H1 (cell line): ENCODE data around the gene RGS17. TPM values are rescaled to one million over a fixed set of nuclear protein-coding genes. Genes with fewer than 3 reads are reported as not detected.

ENCODE experiments used
- CTCF ChIA-PET: fragments of 300-600 bp; sonication (Branson Sonifier 250); formaldehyde crosslinking; loops from one replicate; lab custom pipeline; 2021; ENCODE audit not compliant: partially characterized antibody; lab: Charles Lee
- POLR2A ChIA-PET: fragments of 300-600 bp; sonication (Branson Sonifier 250); formaldehyde crosslinking; loops from one replicate; lab custom pipeline; 2021; ENCODE audit warnings: inconsistent platforms; ENCODE audit not compliant: partially characterized antibody; lab: Charles Lee
- DNase-seq, 2 experiments: peaks; one replicate each; pipeline versions ENCODE4 v3.0.0 to v3.0.0-alpha.2; 2010 to 2022; ENCODE audit warnings: low spot score in 2 of 2, low read depth in 1 of 2, mixed read lengths in 1 of 2
- FAIRE-seq: peaks from 2 replicates; lab custom pipeline; 2011; peaks lifted over from hg19 to GRCh38; lab: Jason Lieb, UNC
- H2AFZ ChIP-seq: 2 replicates; pipeline ENCODE4 v1.8.1; 2012; ENCODE audit warnings: low read length, inconsistent platforms
- H2AK5ac ChIP-seq: 2 replicates; pipeline ENCODE4 v1.6.1; 2013; ENCODE audit warnings: low read depth, low read length
- H2BK120ac ChIP-seq: replicated peaks from 2 replicates; pipeline ENCODE3; 2013; ENCODE audit warnings: low read depth, low read length, inconsistent platforms
- H2BK12ac ChIP-seq: 2 replicates; pipeline ENCODE4 v1.6.1; 2013; ENCODE audit warnings: low read depth, low read length
- H2BK15ac ChIP-seq: 2 replicates; pipeline ENCODE4 v1.6.1; 2013; ENCODE audit warnings: low read length
- H2BK20ac ChIP-seq: 2 replicates; pipeline ENCODE4 v1.6.1; 2013; ENCODE audit warnings: low read length
- H2BK5ac ChIP-seq: 2 replicates; pipeline ENCODE4 v1.6.1; 2013; ENCODE audit warnings: low read depth, low read length
- H3K14ac ChIP-seq: 2 replicates; pipeline ENCODE4 v1.6.1; 2013; ENCODE audit warnings: inconsistent platforms; ENCODE audit not compliant: insufficient read length
- H3K18ac ChIP-seq: 2 replicates; pipeline ENCODE4 v1.6.1; 2013; ENCODE audit warnings: low read length; ENCODE audit errors: extremely low read depth
- H3K23ac ChIP-seq: 2 replicates; pipeline ENCODE4 v1.6.1; 2013; ENCODE audit warnings: inconsistent platforms; ENCODE audit not compliant: insufficient read length
- H3K23me2 ChIP-seq: 2 replicates; pipeline ENCODE4 v1.6.1; 2013; ENCODE audit warnings: low read depth, low read length
- H3K27ac ChIP-seq: 2 replicates; pipeline ENCODE4 v1.6.1; 2011; ENCODE audit warnings: low read depth, low read length, inconsistent platforms
- H3K27me3 ChIP-seq, 4 experiments: replicated peaks in 1 of 4; 1 replicate in 1 of 4; 2 replicates in 3 of 4; pipeline versions ENCODE4 v1.6.1 to v1.8.1; 2011 to 2013; ENCODE audit warnings: low read length in 3 of 4, mild to moderate bottlenecking in 3 of 4, inconsistent platforms in 2 of 4, mixed read lengths in 2 of 4, moderate library complexity in 1 of 4; ENCODE audit not compliant: control insufficient read depth in 3 of 4, insufficient read depth in 3 of 4; ENCODE audit errors: extremely low read depth in 1 of 4
- H3K36me3 ChIP-seq, 4 experiments: 2 replicates each; pipeline versions ENCODE4 v1.6.1 to v1.8.1; 2011 to 2013; ENCODE audit warnings: mild to moderate bottlenecking in 4 of 4, low read length in 3 of 4, moderate library complexity in 2 of 4, control low read depth in 1 of 4, inconsistent platforms in 1 of 4; ENCODE audit not compliant: insufficient read depth in 4 of 4, control insufficient read depth in 2 of 4
- H3K4ac ChIP-seq: replicated peaks from 2 replicates; pipeline ENCODE3; 2013; ENCODE audit warnings: low read length, low read depth, mixed read lengths, inconsistent platforms; ENCODE audit not compliant: insufficient read length
- H3K4me1 ChIP-seq, 4 experiments: replicated peaks in 1 of 4; 1 replicate in 1 of 4; 2 replicates in 3 of 4; pipeline versions ENCODE4 v1.6.1 to v1.8.1; 2011 to 2013; ENCODE audit warnings: low read length in 3 of 4, inconsistent platforms in 2 of 4, mixed read lengths in 1 of 4; ENCODE audit not compliant: insufficient read depth in 4 of 4, control insufficient read depth in 3 of 4
- H3K4me2 ChIP-seq, 2 experiments: 2 replicates each; pipeline versions ENCODE4 v1.6.1 to v1.8.1; 2011 to 2013; ENCODE audit warnings: low read depth in 2 of 2, low read length in 2 of 2, control low read depth in 1 of 2, inconsistent platforms in 1 of 2, mild to moderate bottlenecking in 1 of 2; ENCODE audit not compliant: insufficient read depth in 1 of 2
- H3K4me3 ChIP-seq, 4 experiments: fragments of 200-600, 300-600 bp in 1 of 4; sonication (generic), shearing (Covaris generic), sonication (Bioruptor Twin) in 1 of 4; 2 replicates each; pipeline versions ENCODE4 v1.5.1 to v1.8.1; 2011 to 2016; ENCODE audit warnings: low read length in 4 of 4, low read depth in 3 of 4, control low read depth in 2 of 4, inconsistent platforms in 2 of 4, mild to moderate bottlenecking in 2 of 4, mixed read lengths in 1 of 4, moderate library complexity in 1 of 4; ENCODE audit not compliant: insufficient read depth in 2 of 4; ENCODE audit errors: extremely low read depth in 1 of 4
- H3K56ac ChIP-seq: replicated peaks from 2 replicates; pipeline ENCODE3; 2013; ENCODE audit warnings: low read depth, mild to moderate bottlenecking, mixed read lengths, low read length, inconsistent platforms; ENCODE audit not compliant: insufficient read length
- H3K79me1 ChIP-seq: 2 replicates; pipeline ENCODE4 v1.6.1; 2013; ENCODE audit warnings: low read depth, low read length, control low read depth
- H3K79me2 ChIP-seq, 2 experiments: 2 replicates each; pipeline versions ENCODE4 v1.6.1 to v1.8.1; 2012 to 2013; ENCODE audit warnings: low read length in 2 of 2, mild to moderate bottlenecking in 2 of 2, inconsistent platforms in 1 of 2; ENCODE audit not compliant: insufficient read depth in 2 of 2, control insufficient read depth in 1 of 2
- H3K9ac ChIP-seq, 4 experiments: replicated peaks in 1 of 4; 1 replicate in 1 of 4; 2 replicates in 3 of 4; pipeline versions ENCODE4 v1.6.1 to v1.8.1; 2011 to 2013; ENCODE audit warnings: low read depth in 3 of 4, low read length in 3 of 4, control low read depth in 2 of 4, mild to moderate bottlenecking in 2 of 4, moderate library complexity in 2 of 4, inconsistent platforms in 1 of 4; ENCODE audit errors: extremely low read depth in 1 of 4
- H3K9me3 ChIP-seq, 2 experiments: 2 replicates each; pipeline versions ENCODE4 v1.6.1 to v1.8.1; 2012 to 2013; ENCODE audit warnings: mild to moderate bottlenecking in 2 of 2, moderate library complexity in 2 of 2, control low read depth in 1 of 2, inconsistent platforms in 1 of 2, low read depth in 1 of 2, low read length in 1 of 2, mixed read lengths in 1 of 2; ENCODE audit not compliant: insufficient read depth in 2 of 2
- H4K20me1 ChIP-seq, 2 experiments: replicated peaks in 1 of 2; 2 replicates each; pipeline versions ENCODE3 to v1.8.1; 2011 to 2013; ENCODE audit warnings: inconsistent platforms in 2 of 2, low read length in 2 of 2, mild to moderate bottlenecking in 1 of 2; ENCODE audit not compliant: insufficient read depth in 2 of 2, control insufficient read depth in 1 of 2
- H4K5ac ChIP-seq: 2 replicates; pipeline ENCODE4 v1.6.1; 2013; ENCODE audit warnings: low read length, low read depth, mixed read lengths, inconsistent platforms; ENCODE audit not compliant: insufficient read length
- H4K8ac ChIP-seq: 2 replicates; pipeline ENCODE4 v1.8.0; 2013; ENCODE audit warnings: mild to moderate bottlenecking, moderate library complexity, low read length, inconsistent platforms; ENCODE audit not compliant: insufficient read depth; ENCODE audit errors: extremely low read depth
- H4K91ac ChIP-seq: replicated peaks from 2 replicates; pipeline ENCODE3; 2013; ENCODE audit warnings: low read length, mixed read lengths, inconsistent platforms; ENCODE audit not compliant: insufficient read length
- CBX8 ChIP-seq: fragments of 300-800, 300-1000 bp; sonication (generic); IDR thresholded peaks from 2 replicates; pipeline ENCODE4 v1.7.1; 2016; ENCODE audit warnings: low read depth, low read length, borderline replicate concordance
- CEBPB ChIP-seq: IDR thresholded peaks from 2 replicates; pipeline ENCODE4 v1.6.1; 2012; ENCODE audit warnings: low read depth, low read length
- EZH2 ChIP-seq: fragments of 200-600 bp; sonication (generic); IDR thresholded peaks from 2 replicates; pipeline ENCODE4 v1.7.1; 2012; ENCODE audit warnings: low read depth, mild to moderate bottlenecking, moderate library complexity, low read length, inconsistent platforms; ENCODE audit not compliant: severe bottlenecking
- KDM1A ChIP-seq: fragments of 200-600, 300-600 bp; sonication (generic); IDR thresholded peaks from 2 replicates; pipeline ENCODE4 v1.7.1; 2016; ENCODE audit warnings: mild to moderate bottlenecking, low read length, borderline replicate concordance
- RAD21 ChIP-seq, 2 experiments: IDR thresholded peaks in 1 of 2; conservative IDR thresholded peaks in 1 of 2; 2 replicates each; pipeline ENCODE4 v1.6.1; 2011; ENCODE audit warnings: low read depth in 2 of 2, low read length in 2 of 2, improper control_type of control experiment in 1 of 2, inconsistent platforms in 1 of 2, mild to moderate bottlenecking in 1 of 2, moderate library complexity in 1 of 2
- TCF12 ChIP-seq: IDR thresholded peaks from 2 replicates; pipeline ENCODE4 v1.6.1; 2011; ENCODE audit warnings: low read depth, mild to moderate bottlenecking, low read length
- polyA plus RNA-seq, 7 experiments: library from polyadenylated mRNA; depleted of rRNA in 3 of 7; stranded (reverse) in 5 of 7; unstranded in 2 of 7; fragments of >200 nt in 5 of 7; fragments of 200-250 nt in 2 of 7; gene quantifications; 1 replicate in 5 of 7; 2 replicates in 1 of 7; 4 replicates in 1 of 7; pipeline versions ENCODE4 v1.2.1 to v1.2.3, GENCODE V29; 2011 to 2013; ENCODE audit warnings: missing spikeins in 2 of 7, mixed read lengths in 2 of 7
- total RNA-seq: library from RNA; stranded (reverse); fragmentation: NEBNext Ultra II Directional; extraction: Animal tissue kit (Norgen Biotek cat#: 25700); gene quantifications from 2 replicates; pipeline ENCODE4 v1.2.1, GENCODE V29; 2021
- TF ChIP-seq, protein P1 (sequence below): IDR thresholded peaks from 2 replicates; pipeline ENCODE4 v1.6.1; 2011; ENCODE audit warnings: low read depth, mild to moderate bottlenecking, low read length; ENCODE audit not compliant: insufficient read depth

Gene RGS17
- total and polyA plus RNA-seq, 2 of the 8 experiments (the other 6 are each of a cell fraction or from before 2014, with no cell fraction given), result 2.0 to 12.2 TPM

DNA sequence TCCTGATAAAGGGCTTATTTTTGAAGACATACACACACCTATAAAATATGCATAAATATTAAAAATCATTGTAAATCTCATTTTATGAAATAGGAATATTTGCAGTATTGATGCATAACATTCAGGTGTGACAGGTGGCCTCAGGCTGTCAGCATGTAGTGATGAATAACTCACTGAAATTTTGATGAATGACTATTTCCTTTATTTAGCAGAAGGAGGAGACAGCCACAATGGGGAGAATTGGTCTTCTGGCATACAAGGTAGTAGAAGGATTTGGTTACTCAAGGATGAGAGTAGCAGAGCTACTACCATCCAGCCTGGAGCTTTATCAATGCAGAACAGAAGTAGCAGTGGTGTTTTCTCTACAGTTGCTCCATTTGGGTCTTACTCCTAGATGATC lies 47.2 kb downstream of the RGS17 start:
- Histone ChIP-seq H3K79me2 (no peaks in the 10 kb centered on the region), H3K27ac (no peak overlapping the region), H3K18ac (no peak overlapping the region), H2AK5ac (no peak overlapping the region), H2AFZ (no peak overlapping the region), H3K4me2 (no peak overlapping the region), H3K9ac (no peak overlapping the region), H3K27me3 (no peaks in the 10 kb centered on the region)
- DNase-seq (no peak), FAIRE-seq (no peak)
- POLR2A ChIA-PET, result no interaction called here
- TF ChIP-seq KDM1A, result no peak
- TF ChIP-seq CEBPB, result no peak
- TF ChIP-seq TCF12, result no peak
- TF ChIP-seq, protein P1, sequence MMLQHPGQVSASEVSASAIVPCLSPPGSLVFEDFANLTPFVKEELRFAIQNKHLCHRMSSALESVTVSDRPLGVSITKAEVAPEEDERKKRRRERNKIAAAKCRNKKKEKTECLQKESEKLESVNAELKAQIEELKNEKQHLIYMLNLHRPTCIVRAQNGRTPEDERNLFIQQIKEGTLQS, result no peak
- no peak for TF ChIP-seq EZH2
- no peak for TF ChIP-seq CBX8
- no peak for TF ChIP-seq RAD21 (IDR thresholded peaks at IDR 0.05 in 1 of 2, conservative IDR thresholded peaks at IDR 0.05 in 1 of 2; ENCODE audit: low read depth in 2 of 2, low read length in 2 of 2)
- TF ChIP-seq, all 59 proteins: peak for 0
- Histone ChIP-seq H3K14ac (no peak overlapping the region), H3K9me3 (no peaks in the 10 kb centered on the region), H4K91ac (no peak overlapping the region), H3K79me1 (no peaks in the 10 kb centered on the region), H2BK5ac (no peak overlapping the region), H4K8ac (no peak overlapping the region), H4K5ac (no peak overlapping the region), H4K20me1 (peaks cover 0 to 2% of the 10 kb centered on the region in 2 experiments), H2BK20ac (no peak overlapping the region), H3K4me1 (no peaks in the 10 kb centered on the region), H3K36me3 (no peaks in the 10 kb centered on the region), H2BK15ac (no peak overlapping the region), H3K4ac (no peak overlapping the region), H3K23me2 (no peaks in the 10 kb centered on the region), H3K56ac (no peak overlapping the region), H3K4me3 (no peak overlapping the region), H2BK120ac (no peak overlapping the region), H2BK12ac (no peak overlapping the region), H3K23ac (no peak overlapping the region)
- CTCF ChIA-PET, result interaction anchor here (1.1 to 2.0 kb wide), 4 partner anchors 22 to 147 kb away, joined by 3 to 6 read pairs (median 4); no protein-coding TSS in a partner anchor
